Measurements from ENCODE around the gene PRR5.
"Not testable (repeated sequence)": the region's sequence is repeated elsewhere in the genome, so short reads cannot be mapped to it uniquely, and the experiment has no call there.

PRR5 gene

DNA sequence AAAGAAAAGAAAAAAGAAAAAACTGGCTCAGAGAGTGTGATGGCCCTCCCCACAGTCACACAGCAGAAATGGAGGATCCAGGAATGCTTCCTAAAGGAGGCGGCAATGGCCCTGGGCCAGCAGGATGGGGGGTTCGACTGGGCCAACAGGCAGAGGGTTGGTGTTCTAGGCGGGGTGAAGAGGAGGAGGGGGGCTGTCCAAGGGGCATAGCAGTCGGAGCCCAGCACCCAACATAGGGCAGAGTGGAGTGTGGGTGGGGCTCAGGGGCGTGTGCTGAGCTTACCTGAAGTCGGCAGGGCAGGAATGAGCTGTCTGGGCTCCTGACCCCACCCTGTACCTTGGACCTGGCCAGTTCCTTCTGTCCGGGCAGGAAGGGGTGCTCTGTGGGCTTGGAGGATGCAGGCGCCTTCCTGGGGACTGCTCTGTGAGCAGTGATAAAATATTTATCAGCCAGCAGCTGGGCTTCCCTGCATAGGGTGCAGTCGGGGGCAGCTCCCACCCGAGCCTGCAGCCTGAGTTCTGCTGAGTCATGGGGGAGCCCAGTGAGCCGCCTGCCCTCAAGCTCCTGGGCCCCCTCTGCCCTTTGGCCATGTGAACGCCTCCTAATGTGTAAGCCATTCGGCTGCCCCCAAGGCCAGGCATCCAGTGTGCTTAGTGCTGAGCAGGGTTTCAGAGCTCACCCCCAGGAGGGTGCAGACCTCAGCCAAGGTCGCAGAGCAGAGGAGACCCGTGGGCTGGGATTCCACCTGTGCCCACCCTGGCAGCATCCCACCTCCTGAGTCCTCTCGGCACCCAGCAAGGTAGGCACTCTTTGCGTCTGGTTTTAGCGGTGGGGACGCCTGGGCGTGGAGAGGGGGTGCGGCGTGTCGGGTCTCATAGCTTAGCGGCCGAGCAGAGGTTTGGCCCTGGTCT, 25.3 kb upstream of the PRR5 start:
- no peak for DNase-seq

DNA sequence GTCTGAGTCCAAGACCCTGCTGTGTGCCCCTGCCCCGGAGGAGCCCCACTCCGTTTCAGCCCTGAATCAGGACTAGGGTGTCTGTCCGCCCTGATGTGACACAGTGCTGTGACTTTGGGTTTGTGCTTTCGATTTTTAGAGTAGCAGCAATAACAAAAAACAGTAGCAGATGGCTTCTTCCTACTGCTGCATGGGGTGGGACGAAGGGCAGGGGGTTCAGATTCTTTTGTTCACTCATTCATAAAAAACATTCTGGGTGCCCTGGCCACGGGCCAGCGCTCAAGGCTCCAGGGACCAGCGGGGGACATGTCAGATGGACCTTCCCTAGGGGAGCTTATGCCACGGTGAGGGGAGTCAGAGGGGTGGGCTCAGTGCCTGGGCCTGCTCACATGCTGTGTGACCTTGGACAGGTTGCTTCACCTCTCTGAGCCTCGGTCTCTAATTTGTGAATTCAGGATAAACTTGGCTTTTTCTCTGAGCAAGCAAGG, 24.6 kb upstream of the PRR5 start:
- no peak for DNase-seq

- no peak for DNase-seq
Observed at GRCh38 chr22:44677871-44678555, 24.0 kb upstream of the PRR5 start.

- no peak for DNase-seq
Observed at GRCh38 chr22:44678556-44679305, 23.3 kb upstream of the PRR5 start.

DNA sequence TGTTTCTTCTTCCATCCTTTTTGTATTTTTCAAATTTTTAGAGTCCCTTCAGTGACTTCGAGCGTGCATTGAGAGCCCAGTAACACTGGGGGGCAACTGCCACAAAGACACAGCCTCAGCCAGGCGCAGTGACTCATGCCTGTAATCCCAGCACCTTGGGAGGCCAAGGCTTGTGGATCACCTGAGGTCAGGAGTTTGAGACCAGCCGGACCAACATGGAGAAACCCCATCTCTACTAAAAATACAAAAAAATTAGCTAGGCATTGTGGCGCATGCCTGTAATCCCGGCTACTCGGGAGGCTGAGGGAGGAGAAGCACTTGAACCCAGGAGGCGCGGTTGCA, 22.7 kb upstream of the PRR5 start:
- DNase-seq = not testable (repeated sequence)

GRCh38 chr22:44680058-44680457, 21.9 kb upstream of the PRR5 start:
- no peak for DNase-seq

DNA sequence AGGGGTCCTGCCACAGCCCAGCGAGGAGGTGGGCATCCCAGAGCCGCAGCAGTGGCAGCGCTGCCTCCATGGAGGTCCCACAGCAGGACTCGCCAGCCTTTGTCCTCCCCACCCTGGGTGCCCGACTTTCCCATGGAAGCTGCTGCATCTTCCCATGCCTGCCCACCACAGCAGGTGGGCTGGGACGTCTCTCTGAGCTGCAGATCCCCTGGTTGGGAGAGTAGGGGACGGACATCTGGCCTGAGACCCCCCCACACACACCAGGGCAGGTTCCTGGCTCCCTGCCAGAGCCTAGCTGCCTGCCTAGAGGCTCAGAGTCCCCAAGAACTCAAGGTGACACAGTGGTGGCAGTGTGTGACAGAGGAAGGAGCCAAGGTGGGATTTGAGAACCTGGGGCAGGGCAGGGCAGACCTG, 21.5 kb upstream of the PRR5 start:
- no peak for DNase-seq

DNA sequence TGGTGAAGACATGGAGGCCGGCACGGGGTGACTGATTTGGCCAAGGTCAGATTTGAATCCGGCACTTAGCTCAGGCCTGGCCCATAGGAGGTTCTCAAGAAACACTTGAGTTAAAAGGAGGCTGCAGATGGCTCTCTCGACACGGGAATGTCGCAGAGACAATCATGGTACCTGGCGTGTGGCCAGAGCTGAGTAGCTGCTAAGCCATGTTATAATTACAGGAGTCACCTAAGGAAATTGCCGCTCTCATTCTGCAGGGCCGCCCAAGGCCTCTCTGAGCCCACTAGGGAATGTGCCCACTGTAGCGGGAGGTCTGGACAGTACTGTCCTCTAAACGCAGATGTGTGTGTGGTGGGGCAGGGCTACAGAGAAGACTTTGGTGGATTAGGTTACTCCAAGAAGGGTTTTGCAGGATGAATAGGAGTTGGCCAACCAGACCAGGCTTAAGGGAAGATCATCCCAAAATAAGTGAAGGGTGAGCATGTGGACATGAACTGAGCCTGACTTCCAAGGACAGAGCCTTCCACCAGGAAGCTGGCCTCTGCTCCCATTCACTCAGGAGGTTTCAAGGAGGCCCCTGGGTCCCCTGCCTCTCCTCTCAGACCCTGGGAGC, 19.3 kb upstream of the PRR5 start:
- peak; percentile 15 for DNase-seq

- DNase-seq = no peak
Observed at GRCh38 chr22:44683237-44683636, 18.8 kb upstream of the PRR5 start.

DNA sequence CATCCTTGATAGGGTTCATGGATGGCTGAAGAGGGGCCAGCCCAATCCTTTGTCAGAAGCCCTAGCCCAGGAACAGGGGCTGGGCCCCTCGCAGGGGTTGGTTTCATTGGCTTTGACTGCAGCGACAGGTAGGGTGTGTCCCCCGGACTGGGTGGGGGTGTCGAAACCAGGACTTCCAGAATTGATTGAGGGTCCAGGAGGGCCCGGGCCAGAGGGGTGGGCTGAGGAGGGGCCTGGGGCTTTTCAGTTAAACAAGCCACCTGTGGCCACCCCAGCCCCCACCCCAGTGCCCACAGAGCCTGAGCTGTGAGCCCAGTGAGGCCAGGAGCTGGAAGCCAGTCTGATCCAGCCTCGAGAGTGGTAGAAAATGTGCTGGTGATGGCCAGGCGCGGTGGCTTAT, 18.1 kb upstream of the PRR5 start:
- DNase-seq = no peak

DNA sequence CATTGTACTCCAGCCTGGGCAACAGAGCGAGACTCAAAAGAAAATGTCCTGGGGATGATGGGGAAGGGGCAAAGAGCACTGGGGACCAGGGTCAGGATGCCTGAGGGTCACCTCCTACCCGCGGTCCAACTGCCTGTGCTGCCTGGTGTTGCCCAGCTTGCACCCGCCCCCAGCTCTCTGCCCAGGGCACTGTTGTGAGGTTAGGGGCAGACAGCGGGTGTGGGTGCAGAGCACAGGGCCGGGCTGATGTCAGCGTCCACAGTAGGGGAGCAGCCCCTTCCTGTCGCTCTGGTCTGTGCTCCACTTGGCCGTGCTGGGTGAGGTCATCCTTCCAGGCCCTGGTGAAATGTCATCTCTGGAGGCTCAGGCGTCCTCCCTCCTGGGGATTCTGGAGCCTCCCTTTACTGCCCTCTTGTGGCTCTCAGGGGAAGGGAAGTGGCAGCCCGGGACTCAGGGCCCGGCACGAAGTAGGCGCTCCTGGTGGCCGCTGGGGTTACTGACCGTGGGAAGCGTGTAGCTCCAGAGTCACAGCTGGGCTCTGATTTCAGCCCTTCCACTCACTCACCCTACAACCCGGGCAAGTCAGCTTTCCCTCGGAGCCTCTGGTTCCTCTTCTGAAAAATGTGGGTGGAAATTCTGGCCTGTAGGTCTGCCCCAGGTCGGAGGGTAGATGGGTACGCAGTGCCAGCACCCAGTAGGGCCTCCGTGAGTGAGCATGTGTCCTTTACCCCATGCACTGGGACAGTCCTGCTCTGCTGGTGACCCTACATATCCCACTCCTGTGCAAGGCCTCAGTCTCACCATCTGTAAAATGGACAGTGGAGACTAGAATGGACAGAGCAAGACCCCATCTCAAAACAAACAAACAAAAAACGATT, 17.3 kb upstream of the PRR5 start:
- DNase-seq = peak; percentile 85

DNA sequence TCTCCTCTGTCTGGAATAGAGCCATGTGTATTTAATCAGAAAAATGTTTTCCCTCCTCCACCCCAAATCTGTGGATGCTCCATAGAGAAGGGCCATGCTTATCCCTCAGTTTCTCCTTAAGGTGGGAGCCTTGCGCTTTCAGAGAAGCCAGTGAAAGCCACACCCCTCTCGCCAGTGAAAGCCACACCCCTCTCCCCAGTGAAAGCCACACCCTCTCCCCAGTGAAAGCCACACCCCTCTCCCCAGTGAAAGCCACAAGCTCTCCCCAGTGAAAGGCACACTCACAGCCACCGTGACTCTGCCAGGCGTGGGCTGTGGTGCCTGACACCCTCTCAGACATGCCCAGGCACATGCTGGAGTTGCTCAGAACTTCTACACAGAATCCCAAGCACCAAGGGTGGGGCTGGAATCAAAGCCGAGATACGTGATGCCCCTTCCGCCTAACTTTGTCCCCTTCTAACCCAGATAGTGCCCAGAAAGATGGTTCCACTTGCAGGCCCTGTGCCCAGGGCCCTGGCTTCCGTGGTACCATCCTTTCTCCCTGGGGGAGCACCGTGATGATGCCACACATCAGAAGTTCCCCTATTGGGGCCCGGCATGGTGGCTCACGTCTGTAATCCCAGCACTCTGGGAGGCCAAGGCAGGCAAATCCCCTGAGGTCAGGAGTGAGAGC, 16.5 kb upstream of the PRR5 start:
- peak; percentile 60 for DNase-seq

- no peak for DNase-seq
Observed at GRCh38 chr22:44686873-44687600, 15.0 kb upstream of the PRR5 start.

- DNase-seq = no peak
Observed at GRCh38 chr22:44689173-44689572, 12.8 kb upstream of the PRR5 start.

GRCh38 chr22:44689915-44690524, 12.0 kb upstream of the PRR5 start:
- DNase-seq = no peak

- DNase-seq = no peak
Observed at GRCh38 chr22:44691796-44692661, 10.0 kb upstream of the PRR5 start.

- DNase-seq = no peak
Observed at GRCh38 chr22:44692662-44693007, 9.4 kb upstream of the PRR5 start.

DNA sequence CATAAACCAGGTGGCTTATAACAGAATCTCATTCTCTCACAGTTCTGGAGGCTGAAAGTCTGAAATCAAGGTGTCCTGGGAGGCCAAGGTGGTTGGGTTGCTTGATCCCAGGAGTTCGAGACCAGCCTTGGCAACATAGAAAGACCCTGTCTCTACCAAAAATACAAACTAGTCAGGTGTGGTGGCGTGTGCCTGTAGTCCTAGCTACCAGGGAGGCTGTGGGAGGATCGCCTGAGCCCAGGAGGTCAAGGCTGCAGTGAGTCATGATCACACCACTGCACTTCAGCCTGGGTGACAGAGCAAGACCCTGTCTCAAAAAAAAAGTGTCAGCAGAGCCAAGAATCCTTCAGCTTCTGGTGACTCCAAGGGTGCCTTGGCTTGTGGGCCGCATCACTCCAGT, 8.9 kb upstream of the PRR5 start:
- no peak for DNase-seq

GRCh38 chr22:44693756-44694155, 8.2 kb upstream of the PRR5 start:
- no peak for DNase-seq
